HCT116 (cell line): ENCODE data around the gene GRIK3. TPM values are rescaled to one million over a fixed set of nuclear protein-coding genes. Genes with fewer than 3 reads are reported as not detected.

Source experiments
- ATAC-seq: fragments of 200-7000 bp; cut with Tn5 transposase; 2 replicates; pipeline ENCODE4 v1.9.1; 2020; ENCODE audit warnings: mild to moderate bottlenecking, moderate library complexity
- BruUV-seq: library from RNA; stranded (reverse); fragments of 400-500 nt; replicated peaks from 2 replicates; lab custom pipeline; 2021; lab: Mats Ljungman, UMichigan
- CTCF ChIA-PET: fragments of 300-600 bp; sonication (Branson Sonifier 250); formaldehyde crosslinking; loops from one replicate; lab custom pipeline; 2021; ENCODE audit warnings: antibody characterized with exemption; lab: Charles Lee
- POLR2A ChIA-PET: fragments of 300-600, 350-600 bp; sonication (Branson Sonifier 250); formaldehyde crosslinking; loops from one replicate; lab custom pipeline; 2021; ENCODE audit warnings: antibody characterized with exemption; lab: Charles Lee
- RAD21 ChIA-PET, 2 experiments: fragments of 300-600 bp; sonication (Branson Sonifier 250); formaldehyde crosslinking; loops; one replicate each; lab custom pipeline; 2023; ENCODE audit warnings: low total read pairs in 2 of 2; ENCODE audit not compliant: uncharacterized antibody in 2 of 2, unreplicated experiment in 2 of 2, low non-redundant PET in 1 of 2; lab: Charles Lee
- DNase-seq: peaks from one replicate; pipeline ENCODE4 v3.0.0-alpha.2; 2010; ENCODE audit warnings: low read depth, low spot score
- H2AFZ ChIP-seq: fragments of 200-600 bp; shearing (Covaris generic), sonication (generic); 2 replicates; pipeline ENCODE4 v1.6.1; 2017; ENCODE audit warnings: low read depth, mixed run types, mixed read lengths, antibody characterized with exemption, low read length; ENCODE audit not compliant: poor library complexity, severe bottlenecking
- H3K27ac ChIP-seq: 2 replicates; pipeline ENCODE4 v1.5.1; 2012; ENCODE audit warnings: low read depth, low read length
- H3K27me3 ChIP-seq: fragments of 200-600 bp; sonication (generic); 2 replicates; pipeline ENCODE4 v1.6.1; 2016; ENCODE audit warnings: mixed run types, low read length, mixed read lengths; ENCODE audit not compliant: insufficient read depth
- H3K36me3 ChIP-seq, 2 experiments: fragments of 200-500 bp in 1 of 2; fragments of 200-600 bp in 1 of 2; sonication (Bioruptor generic) in 1 of 2; sonication (generic) in 1 of 2; 2 replicates each; pipeline versions ENCODE4 v1.5.1 to v1.6.1; 2014 to 2016; ENCODE audit warnings: low read length in 2 of 2, inconsistent platforms in 1 of 2, mixed read lengths in 1 of 2, mixed run types in 1 of 2; ENCODE audit not compliant: insufficient read depth in 2 of 2, control insufficient read depth in 1 of 2
- H3K4me1 ChIP-seq, 2 experiments: fragments of 200-600 bp in 1 of 2; sonication (generic) in 1 of 2; 2 replicates each; pipeline versions ENCODE4 v1.5.1 to v1.6.1; 2012 to 2017; ENCODE audit warnings: low read length in 2 of 2, inconsistent platforms in 1 of 2, mild to moderate bottlenecking in 1 of 2, mixed read lengths in 1 of 2, mixed run types in 1 of 2, moderate library complexity in 1 of 2; ENCODE audit not compliant: insufficient read depth in 2 of 2, control insufficient read depth in 1 of 2
- H3K4me2 ChIP-seq: fragments of 200-600 bp; sonication (generic); 2 replicates; pipeline ENCODE4 v1.6.1; 2017; ENCODE audit warnings: mixed run types, low read length, mixed read lengths
- H3K4me3 ChIP-seq, 2 experiments: fragments of 200-600 bp in 1 of 2; sonication (generic) in 1 of 2; replicated peaks in 1 of 2; 2 replicates each; pipeline ENCODE4 v1.5.1; 2011 to 2016; ENCODE audit warnings: low read length in 2 of 2, control low read depth in 1 of 2, low read depth in 1 of 2, mild to moderate bottlenecking in 1 of 2, mixed read lengths in 1 of 2, mixed run types in 1 of 2
- H3K79me2 ChIP-seq: fragments of 200-600 bp; sonication (generic); 2 replicates; pipeline ENCODE4 v1.6.1; 2017; ENCODE audit warnings: mild to moderate bottlenecking, mixed run types, low read length, moderate library complexity, mixed read lengths; ENCODE audit not compliant: insufficient read depth
- H3K9ac ChIP-seq: fragments of 200-600 bp; sonication (generic); 2 replicates; pipeline ENCODE4 v1.6.1; 2016; ENCODE audit warnings: low read length, mixed read lengths
- H3K9me2 ChIP-seq: fragments of 200-600 bp; sonication (generic), shearing (Covaris generic); 2 replicates; pipeline ENCODE4 v1.6.1; 2017; ENCODE audit warnings: mixed run types, mild to moderate bottlenecking, moderate library complexity; ENCODE audit not compliant: insufficient read depth
- H3K9me3 ChIP-seq, 2 experiments: fragments of 200-500 bp in 1 of 2; fragments of 200-600 bp in 1 of 2; sonication (Bioruptor generic) in 1 of 2; sonication (generic) in 1 of 2; 2 replicates each; pipeline ENCODE4 v1.6.1; 2014 to 2017; ENCODE audit warnings: low read length in 2 of 2, mixed read lengths in 2 of 2, inconsistent platforms in 1 of 2, low read depth in 1 of 2, mild to moderate bottlenecking in 1 of 2, mixed run types in 1 of 2, moderate library complexity in 1 of 2; ENCODE audit not compliant: control insufficient read depth in 1 of 2, insufficient read depth in 1 of 2
- H4K20me1 ChIP-seq: fragments of 200-600 bp; sonication (generic), shearing (Covaris generic); 2 replicates; pipeline ENCODE4 v1.6.1; 2017; ENCODE audit warnings: mixed run types, mild to moderate bottlenecking, moderate library complexity; ENCODE audit not compliant: insufficient read depth
- CBX3 ChIP-seq: IDR thresholded peaks from 2 replicates; pipeline ENCODE4 v1.6.1; 2012; ENCODE audit warnings: low read depth
- ELF1 ChIP-seq: IDR thresholded peaks from 2 replicates; pipeline ENCODE4 v1.6.1; 2012; ENCODE audit warnings: low read depth, borderline replicate concordance
- EZH2 ChIP-seq: fragments of 200-600 bp; sonication (generic); IDR thresholded peaks from 2 replicates; pipeline ENCODE4 v1.6.1; 2017; ENCODE audit warnings: antibody characterized with exemption, mixed run types
- EZH2phosphoT487 ChIP-seq: fragments of 200-600 bp; IDR thresholded peaks from 2 replicates; pipeline ENCODE4 v1.6.1; 2018; ENCODE audit warnings: antibody characterized with exemption, borderline replicate concordance
- JUND ChIP-seq: IDR thresholded peaks from 2 replicates; pipeline ENCODE4 v1.6.1; 2012
- RAD21 ChIP-seq: IDR thresholded peaks from 2 replicates; pipeline ENCODE4 v1.6.1; 2012; ENCODE audit warnings: low read depth, mild to moderate bottlenecking
- SIN3A ChIP-seq: IDR thresholded peaks from 2 replicates; pipeline ENCODE4 v1.6.1; 2012; ENCODE audit warnings: low read depth
- SP1 ChIP-seq: IDR thresholded peaks from 2 replicates; pipeline ENCODE4 v1.6.1; 2012; ENCODE audit warnings: low read depth
- SRF ChIP-seq: IDR thresholded peaks from 2 replicates; pipeline ENCODE4 v1.6.1; 2012; ENCODE audit warnings: low read depth
- YY1 ChIP-seq: IDR thresholded peaks from 2 replicates; pipeline ENCODE4 v1.6.1; 2011; ENCODE audit warnings: low read length, low read depth, moderate library complexity, mild to moderate bottlenecking; ENCODE audit not compliant: insufficient replicate concordance; ENCODE audit errors: extremely low read depth
- ZFX ChIP-seq: fragments of 450-650 bp; IDR thresholded peaks from 2 replicates; pipeline ENCODE4 v1.6.1; 2017
- intact Hi-C: fragments of 100-400 bp; cut with micrococcal nuclease; formaldehyde crosslinking; loops from 2 replicates; pipeline ENCODE4 v1.10.0; 2022
- total RNA-seq: library from RNA; stranded (reverse); gene quantifications from one replicate; pipeline ENCODE4 v1.2.1, GENCODE V29; 2021; ENCODE audit not compliant: unreplicated experiment
- TF ChIP-seq, protein P1 (sequence below): IDR thresholded peaks from 2 replicates; pipeline ENCODE4 v1.6.1; 2012
- TF ChIP-seq, protein P2 (sequence below): IDR thresholded peaks from 2 replicates; pipeline ENCODE4 v1.6.1; 2011; ENCODE audit warnings: mild to moderate bottlenecking, low read length, moderate library complexity; ENCODE audit not compliant: insufficient replicate concordance; ENCODE audit errors: extremely low read depth
- TF ChIP-seq, protein P3 (sequence below): IDR thresholded peaks from 2 replicates; pipeline ENCODE4 v1.6.1; 2012; ENCODE audit warnings: low read depth
- TF ChIP-seq, protein P4 (sequence below), 3 experiments: fragments of 200-600 bp in 1 of 3; sonication (generic) in 1 of 3; IDR thresholded peaks in 2 of 3; conservative IDR thresholded peaks in 1 of 3; 2 replicates each; pipeline ENCODE4 v1.5.1; 2012 to 2017; ENCODE audit warnings: low read depth in 2 of 3, low read length in 2 of 3, antibody characterized with exemption in 1 of 3, borderline replicate concordance in 1 of 3, control low read depth in 1 of 3, mild to moderate bottlenecking in 1 of 3, mixed read lengths in 1 of 3, mixed run types in 1 of 3, moderate library complexity in 1 of 3; ENCODE audit not compliant: insufficient read depth in 1 of 3

GRIK3 gene
- total RNA-seq, 1 experiment from 2014 or later, result not detected

DNA sequence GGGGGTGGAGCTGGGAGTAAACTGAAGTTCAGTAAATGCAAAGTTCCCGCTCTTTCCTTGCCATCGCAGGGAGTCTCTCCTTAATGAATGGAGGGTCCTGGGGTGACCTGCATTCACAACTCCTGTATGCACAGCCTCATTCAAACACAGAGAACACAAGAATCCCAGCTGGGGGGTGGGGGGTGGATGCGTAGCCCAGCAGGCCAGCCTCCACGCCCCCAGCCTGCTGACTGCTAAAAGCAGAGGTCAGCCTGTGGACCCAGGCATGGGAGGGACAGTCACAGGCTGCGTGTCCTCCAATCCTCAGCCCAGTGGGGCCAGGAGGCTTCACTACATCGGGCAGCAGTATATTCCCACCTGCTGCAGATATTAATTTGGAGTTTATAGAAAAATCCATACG lies 263.1 kb downstream of the GRIK3 start:
- POLR2A ChIA-PET, result no interaction called here
- no peak overlapping the region for H3K9ac ChIP-seq
- intact Hi-C loops, result no loop called here

More for the DNA sequence above, 263.1 kb downstream of the GRIK3 start:
- Histone ChIP-seq H3K4me3 (no peak overlapping the region), H3K36me3 (no peaks in the 10 kb centered on the region), H3K4me2 (no peak overlapping the region), H3K27me3 (peaks cover 78% of the 10 kb centered on the region), H2AFZ (no peak overlapping the region), H3K4me1 (no peaks in the 10 kb centered on the region), H4K20me1 (no peaks in the 10 kb centered on the region), H3K9me2 (no peaks in the 10 kb centered on the region), H3K27ac (no peak overlapping the region), H3K79me2 (no peaks in the 10 kb centered on the region), H3K9me3 (no peaks in the 10 kb centered on the region)
- BruUV-seq, result no TSS peak
- ATAC-seq, result no peak
- ChIA-PET CTCF (no interaction called here), RAD21 (no interaction called here)
- DNase-seq, result no peak
- no peak for TF ChIP-seq RAD21
- no peak for TF ChIP-seq SP1
- TF ChIP-seq, protein P1, sequence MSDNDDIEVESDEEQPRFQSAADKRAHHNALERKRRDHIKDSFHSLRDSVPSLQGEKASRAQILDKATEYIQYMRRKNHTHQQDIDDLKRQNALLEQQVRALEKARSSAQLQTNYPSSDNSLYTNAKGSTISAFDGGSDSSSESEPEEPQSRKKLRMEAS, result no peak
- TF ChIP-seq SIN3A, result no peak
- no peak for TF ChIP-seq JUND
- TF ChIP-seq, protein P2, sequence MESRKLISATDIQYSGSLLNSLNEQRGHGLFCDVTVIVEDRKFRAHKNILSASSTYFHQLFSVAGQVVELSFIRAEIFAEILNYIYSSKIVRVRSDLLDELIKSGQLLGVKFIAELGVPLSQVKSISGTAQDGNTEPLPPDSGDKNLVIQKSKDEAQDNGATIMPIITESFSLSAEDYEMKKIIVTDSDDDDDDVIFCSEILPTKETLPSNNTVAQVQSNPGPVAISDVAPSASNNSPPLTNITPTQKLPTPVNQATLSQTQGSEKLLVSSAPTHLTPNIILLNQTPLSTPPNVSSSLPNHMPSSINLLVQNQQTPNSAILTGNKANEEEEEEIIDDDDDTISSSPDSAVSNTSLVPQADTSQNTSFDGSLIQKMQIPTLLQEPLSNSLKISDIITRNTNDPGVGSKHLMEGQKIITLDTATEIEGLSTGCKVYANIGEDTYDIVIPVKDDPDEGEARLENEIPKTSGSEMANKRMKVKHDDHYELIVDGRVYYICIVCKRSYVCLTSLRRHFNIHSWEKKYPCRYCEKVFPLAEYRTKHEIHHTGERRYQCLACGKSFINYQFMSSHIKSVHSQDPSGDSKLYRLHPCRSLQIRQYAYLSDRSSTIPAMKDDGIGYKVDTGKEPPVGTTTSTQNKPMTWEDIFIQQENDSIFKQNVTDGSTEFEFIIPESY, result no peak
- TF ChIP-seq, protein P3, sequence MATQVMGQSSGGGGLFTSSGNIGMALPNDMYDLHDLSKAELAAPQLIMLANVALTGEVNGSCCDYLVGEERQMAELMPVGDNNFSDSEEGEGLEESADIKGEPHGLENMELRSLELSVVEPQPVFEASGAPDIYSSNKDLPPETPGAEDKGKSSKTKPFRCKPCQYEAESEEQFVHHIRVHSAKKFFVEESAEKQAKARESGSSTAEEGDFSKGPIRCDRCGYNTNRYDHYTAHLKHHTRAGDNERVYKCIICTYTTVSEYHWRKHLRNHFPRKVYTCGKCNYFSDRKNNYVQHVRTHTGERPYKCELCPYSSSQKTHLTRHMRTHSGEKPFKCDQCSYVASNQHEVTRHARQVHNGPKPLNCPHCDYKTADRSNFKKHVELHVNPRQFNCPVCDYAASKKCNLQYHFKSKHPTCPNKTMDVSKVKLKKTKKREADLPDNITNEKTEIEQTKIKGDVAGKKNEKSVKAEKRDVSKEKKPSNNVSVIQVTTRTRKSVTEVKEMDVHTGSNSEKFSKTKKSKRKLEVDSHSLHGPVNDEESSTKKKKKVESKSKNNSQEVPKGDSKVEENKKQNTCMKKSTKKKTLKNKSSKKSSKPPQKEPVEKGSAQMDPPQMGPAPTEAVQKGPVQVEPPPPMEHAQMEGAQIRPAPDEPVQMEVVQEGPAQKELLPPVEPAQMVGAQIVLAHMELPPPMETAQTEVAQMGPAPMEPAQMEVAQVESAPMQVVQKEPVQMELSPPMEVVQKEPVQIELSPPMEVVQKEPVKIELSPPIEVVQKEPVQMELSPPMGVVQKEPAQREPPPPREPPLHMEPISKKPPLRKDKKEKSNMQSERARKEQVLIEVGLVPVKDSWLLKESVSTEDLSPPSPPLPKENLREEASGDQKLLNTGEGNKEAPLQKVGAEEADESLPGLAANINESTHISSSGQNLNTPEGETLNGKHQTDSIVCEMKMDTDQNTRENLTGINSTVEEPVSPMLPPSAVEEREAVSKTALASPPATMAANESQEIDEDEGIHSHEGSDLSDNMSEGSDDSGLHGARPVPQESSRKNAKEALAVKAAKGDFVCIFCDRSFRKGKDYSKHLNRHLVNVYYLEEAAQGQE, result no peak
- TF ChIP-seq ZFX, result no peak
- no peak for TF ChIP-seq EZH2
- TF ChIP-seq YY1, result no peak
- TF ChIP-seq SRF, result no peak
- no peak for TF ChIP-seq ELF1
- TF ChIP-seq, protein P4, sequence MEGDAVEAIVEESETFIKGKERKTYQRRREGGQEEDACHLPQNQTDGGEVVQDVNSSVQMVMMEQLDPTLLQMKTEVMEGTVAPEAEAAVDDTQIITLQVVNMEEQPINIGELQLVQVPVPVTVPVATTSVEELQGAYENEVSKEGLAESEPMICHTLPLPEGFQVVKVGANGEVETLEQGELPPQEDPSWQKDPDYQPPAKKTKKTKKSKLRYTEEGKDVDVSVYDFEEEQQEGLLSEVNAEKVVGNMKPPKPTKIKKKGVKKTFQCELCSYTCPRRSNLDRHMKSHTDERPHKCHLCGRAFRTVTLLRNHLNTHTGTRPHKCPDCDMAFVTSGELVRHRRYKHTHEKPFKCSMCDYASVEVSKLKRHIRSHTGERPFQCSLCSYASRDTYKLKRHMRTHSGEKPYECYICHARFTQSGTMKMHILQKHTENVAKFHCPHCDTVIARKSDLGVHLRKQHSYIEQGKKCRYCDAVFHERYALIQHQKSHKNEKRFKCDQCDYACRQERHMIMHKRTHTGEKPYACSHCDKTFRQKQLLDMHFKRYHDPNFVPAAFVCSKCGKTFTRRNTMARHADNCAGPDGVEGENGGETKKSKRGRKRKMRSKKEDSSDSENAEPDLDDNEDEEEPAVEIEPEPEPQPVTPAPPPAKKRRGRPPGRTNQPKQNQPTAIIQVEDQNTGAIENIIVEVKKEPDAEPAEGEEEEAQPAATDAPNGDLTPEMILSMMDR (IDR thresholded peaks at IDR 0.05 in 2 of 3, conservative IDR thresholded peaks at IDR 0.05 in 1 of 3; ENCODE audit: borderline replicate concordance in 1 of 3, insufficient read depth in 1 of 3, low read depth in 2 of 3, low read length in 2 of 3), result no peak
- TF ChIP-seq EZH2phosphoT487, result no peak
- TF ChIP-seq CBX3, result no peak
